HL-60 (cell line): ENCODE data around the gene HRH3.

Source experiments
- DNase-seq, 2 experiments: peaks; one replicate each; pipeline ENCODE4 v3.0.0-alpha.2; 2010 to 2020; ENCODE audit warnings: low read depth in 1 of 2, low spot score in 1 of 2
- H3K27ac ChIP-seq: fragments of 250-450 bp; sonication (Bioruptor Pico); replicated peaks from 2 replicates; pipeline ENCODE4 v1.5.1; 2020; ENCODE audit warnings: mild to moderate bottlenecking, moderate library complexity
- H3K27me3 ChIP-seq: fragments of 250-450 bp; sonication (Bioruptor Pico); 2 replicates; pipeline ENCODE4 v1.5.1; 2021; ENCODE audit warnings: mild to moderate bottlenecking, moderate library complexity; ENCODE audit not compliant: insufficient read depth, poor library complexity, severe bottlenecking
- H3K4me3 ChIP-seq: replicated peaks from 2 replicates; pipeline ENCODE4 v1.5.1; 2011; ENCODE audit warnings: mild to moderate bottlenecking, control low read depth, low read length; ENCODE audit not compliant: insufficient read depth
- CTCF ChIP-seq: IDR thresholded peaks from one replicate; pipeline ENCODE4 v1.5.1; 2011; ENCODE audit warnings: low read length, control low read depth, inconsistent platforms; ENCODE audit not compliant: insufficient read depth
- GABPA ChIP-seq: IDR thresholded peaks from 2 replicates; pipeline ENCODE4 v1.6.1; 2012; ENCODE audit warnings: low read depth
- POLR2AphosphoS5 ChIP-seq: IDR thresholded peaks from 2 replicates; pipeline ENCODE4 v1.6.1; 2012; ENCODE audit warnings: low read depth
- REST ChIP-seq: IDR thresholded peaks from 2 replicates; pipeline ENCODE4 v1.6.1; 2012; ENCODE audit warnings: low read depth; ENCODE audit not compliant: insufficient replicate concordance
- SPI1 ChIP-seq: IDR thresholded peaks from 2 replicates; pipeline ENCODE4 v1.6.1; 2012; ENCODE audit warnings: low read depth, mild to moderate bottlenecking, borderline replicate concordance

The HRH3 gene

DNA sequence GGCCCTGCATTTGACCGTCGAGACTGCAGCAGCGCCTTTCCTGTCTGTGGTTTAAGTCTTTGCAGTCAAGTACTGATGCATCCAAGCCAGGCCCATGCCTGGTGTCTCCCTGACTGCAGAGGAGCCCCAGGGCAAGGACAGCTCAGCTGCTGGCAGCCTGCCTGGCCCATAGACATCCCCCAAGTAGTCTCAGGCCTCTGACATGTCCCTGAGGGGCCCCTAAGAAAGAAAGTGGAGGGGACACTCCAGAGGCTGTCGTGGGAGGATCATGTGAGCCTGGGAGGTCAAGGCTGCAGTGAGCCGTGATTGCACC, 18.0 kb downstream of the HRH3 start:
- Histone ChIP-seq H3K27ac (no peak overlapping the region), H3K27me3 (no peaks in the 10 kb centered on the region), H3K4me3 (no peak overlapping the region)
- no peak for DNase-seq
- TF ChIP-seq SPI1 = no peak
- TF ChIP-seq CTCF = no peak
- no peak for TF ChIP-seq GABPA
- no peak for TF ChIP-seq POLR2AphosphoS5
- no peak for TF ChIP-seq REST

- no peak for DNase-seq
- H3K27me3 ChIP-seq = no peaks in the 10 kb centered on the region
- no peak overlapping the region for H3K27ac ChIP-seq
- TF ChIP-seq GABPA (no peak), REST (no peak), SPI1 (no peak), POLR2AphosphoS5 (no peak)
- H3K4me3 ChIP-seq = no peak overlapping the region
Observed at GRCh38 chr20:62201173-62202082, 18.6 kb downstream of the HRH3 start.

GRCh38 chr20:62200491-62201172, 19.4 kb downstream of the HRH3 start:
- TF ChIP-seq SPI1 (no peak), GABPA (no peak), CTCF (no peak), REST (no peak), POLR2AphosphoS5 (no peak)
- H3K27me3 ChIP-seq = no peaks in the 10 kb centered on the region
- DNase-seq = no peak
- no peak overlapping the region for H3K27ac ChIP-seq
- H3K4me3 ChIP-seq = no peak overlapping the region
